HL-60 (cell line): ENCODE data around the gene CERS6.
A peak's percentile ranks its signal among the peaks of the same experiment; 100 is the strongest.

Experiments used
- DNase-seq, 2 experiments: peaks; one replicate each; pipeline ENCODE4 v3.0.0-alpha.2; 2010 to 2020; ENCODE audit warnings: low read depth in 1 of 2, low spot score in 1 of 2
- H3K27ac ChIP-seq: fragments of 250-450 bp; sonication (Bioruptor Pico); replicated peaks from 2 replicates; pipeline ENCODE4 v1.5.1; 2020; ENCODE audit warnings: mild to moderate bottlenecking, moderate library complexity
- H3K27me3 ChIP-seq: fragments of 250-450 bp; sonication (Bioruptor Pico); 2 replicates; pipeline ENCODE4 v1.5.1; 2021; ENCODE audit warnings: mild to moderate bottlenecking, moderate library complexity; ENCODE audit not compliant: insufficient read depth, poor library complexity, severe bottlenecking
- H3K4me3 ChIP-seq: replicated peaks from 2 replicates; pipeline ENCODE4 v1.5.1; 2011; ENCODE audit warnings: mild to moderate bottlenecking, control low read depth, low read length; ENCODE audit not compliant: insufficient read depth
- GABPA ChIP-seq: IDR thresholded peaks from 2 replicates; pipeline ENCODE4 v1.6.1; 2012; ENCODE audit warnings: low read depth
- POLR2AphosphoS5 ChIP-seq: IDR thresholded peaks from 2 replicates; pipeline ENCODE4 v1.6.1; 2012; ENCODE audit warnings: low read depth
- SPI1 ChIP-seq: IDR thresholded peaks from 2 replicates; pipeline ENCODE4 v1.6.1; 2012; ENCODE audit warnings: low read depth, mild to moderate bottlenecking, borderline replicate concordance
- TF ChIP-seq, protein P1 (sequence below): IDR thresholded peaks from 2 replicates; pipeline ENCODE4 v1.6.1; 2012; ENCODE audit warnings: low read depth; ENCODE audit not compliant: insufficient replicate concordance
- TF ChIP-seq, protein P2 (sequence below): IDR thresholded peaks from one replicate; pipeline ENCODE4 v1.5.1; 2011; ENCODE audit warnings: low read length, control low read depth, inconsistent platforms; ENCODE audit not compliant: insufficient read depth

CERS6 gene

DNA sequence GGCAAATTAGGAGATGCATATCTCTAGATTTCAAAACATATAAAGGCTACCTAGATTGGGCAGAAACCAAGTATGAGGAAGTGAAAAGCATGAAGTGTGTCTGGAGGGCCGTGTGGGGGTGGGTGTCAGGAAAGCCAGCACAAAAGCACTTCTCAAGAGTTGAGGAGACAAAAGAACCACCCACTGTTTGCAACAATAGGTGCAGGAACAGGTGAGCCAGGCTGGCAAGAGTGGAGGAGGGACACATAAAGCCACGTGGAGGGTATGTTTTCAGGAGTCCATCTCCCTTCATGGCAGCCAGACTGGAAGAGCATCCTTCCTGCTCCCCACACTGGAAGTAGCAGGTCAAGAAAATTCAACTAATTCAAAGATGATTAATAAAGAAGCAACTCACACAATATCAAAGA lies 96.4 kb downstream of the CERS6 start:
- Histone ChIP-seq H3K27me3 (no peaks in the 10 kb centered on the region), H3K4me3 (no peak overlapping the region), H3K27ac (no peak overlapping the region)
- TF ChIP-seq GABPA (no peak), SPI1 (peak; percentile 96)
- peak in 1 of 2 experiments; percentile 58 for DNase-seq

DNA sequence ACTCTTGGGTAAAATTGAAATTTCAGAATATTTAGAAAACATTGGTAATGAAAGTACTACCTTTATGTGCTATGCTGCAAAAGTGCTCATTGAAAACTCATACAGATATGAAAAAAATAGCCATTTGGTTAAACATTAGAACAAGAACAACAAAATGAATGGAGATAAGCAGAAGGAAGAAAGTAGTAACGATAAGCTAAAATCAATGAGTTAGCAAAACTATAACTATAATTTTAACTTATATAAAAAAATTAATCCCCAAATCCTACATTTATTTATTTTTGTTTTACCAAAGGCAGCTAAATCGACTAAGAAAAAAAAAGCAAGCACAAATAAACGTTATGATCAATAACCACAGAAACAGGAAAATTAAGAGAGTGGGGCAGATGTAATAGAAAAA lies 99.2 kb downstream of the CERS6 start:
- Histone ChIP-seq H3K4me3 (no peak overlapping the region), H3K27ac (no peak overlapping the region), H3K27me3 (no peaks in the 10 kb centered on the region)
- DNase-seq, result no peak
- TF ChIP-seq, protein P1, sequence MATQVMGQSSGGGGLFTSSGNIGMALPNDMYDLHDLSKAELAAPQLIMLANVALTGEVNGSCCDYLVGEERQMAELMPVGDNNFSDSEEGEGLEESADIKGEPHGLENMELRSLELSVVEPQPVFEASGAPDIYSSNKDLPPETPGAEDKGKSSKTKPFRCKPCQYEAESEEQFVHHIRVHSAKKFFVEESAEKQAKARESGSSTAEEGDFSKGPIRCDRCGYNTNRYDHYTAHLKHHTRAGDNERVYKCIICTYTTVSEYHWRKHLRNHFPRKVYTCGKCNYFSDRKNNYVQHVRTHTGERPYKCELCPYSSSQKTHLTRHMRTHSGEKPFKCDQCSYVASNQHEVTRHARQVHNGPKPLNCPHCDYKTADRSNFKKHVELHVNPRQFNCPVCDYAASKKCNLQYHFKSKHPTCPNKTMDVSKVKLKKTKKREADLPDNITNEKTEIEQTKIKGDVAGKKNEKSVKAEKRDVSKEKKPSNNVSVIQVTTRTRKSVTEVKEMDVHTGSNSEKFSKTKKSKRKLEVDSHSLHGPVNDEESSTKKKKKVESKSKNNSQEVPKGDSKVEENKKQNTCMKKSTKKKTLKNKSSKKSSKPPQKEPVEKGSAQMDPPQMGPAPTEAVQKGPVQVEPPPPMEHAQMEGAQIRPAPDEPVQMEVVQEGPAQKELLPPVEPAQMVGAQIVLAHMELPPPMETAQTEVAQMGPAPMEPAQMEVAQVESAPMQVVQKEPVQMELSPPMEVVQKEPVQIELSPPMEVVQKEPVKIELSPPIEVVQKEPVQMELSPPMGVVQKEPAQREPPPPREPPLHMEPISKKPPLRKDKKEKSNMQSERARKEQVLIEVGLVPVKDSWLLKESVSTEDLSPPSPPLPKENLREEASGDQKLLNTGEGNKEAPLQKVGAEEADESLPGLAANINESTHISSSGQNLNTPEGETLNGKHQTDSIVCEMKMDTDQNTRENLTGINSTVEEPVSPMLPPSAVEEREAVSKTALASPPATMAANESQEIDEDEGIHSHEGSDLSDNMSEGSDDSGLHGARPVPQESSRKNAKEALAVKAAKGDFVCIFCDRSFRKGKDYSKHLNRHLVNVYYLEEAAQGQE, result no peak
- TF ChIP-seq, protein P2, sequence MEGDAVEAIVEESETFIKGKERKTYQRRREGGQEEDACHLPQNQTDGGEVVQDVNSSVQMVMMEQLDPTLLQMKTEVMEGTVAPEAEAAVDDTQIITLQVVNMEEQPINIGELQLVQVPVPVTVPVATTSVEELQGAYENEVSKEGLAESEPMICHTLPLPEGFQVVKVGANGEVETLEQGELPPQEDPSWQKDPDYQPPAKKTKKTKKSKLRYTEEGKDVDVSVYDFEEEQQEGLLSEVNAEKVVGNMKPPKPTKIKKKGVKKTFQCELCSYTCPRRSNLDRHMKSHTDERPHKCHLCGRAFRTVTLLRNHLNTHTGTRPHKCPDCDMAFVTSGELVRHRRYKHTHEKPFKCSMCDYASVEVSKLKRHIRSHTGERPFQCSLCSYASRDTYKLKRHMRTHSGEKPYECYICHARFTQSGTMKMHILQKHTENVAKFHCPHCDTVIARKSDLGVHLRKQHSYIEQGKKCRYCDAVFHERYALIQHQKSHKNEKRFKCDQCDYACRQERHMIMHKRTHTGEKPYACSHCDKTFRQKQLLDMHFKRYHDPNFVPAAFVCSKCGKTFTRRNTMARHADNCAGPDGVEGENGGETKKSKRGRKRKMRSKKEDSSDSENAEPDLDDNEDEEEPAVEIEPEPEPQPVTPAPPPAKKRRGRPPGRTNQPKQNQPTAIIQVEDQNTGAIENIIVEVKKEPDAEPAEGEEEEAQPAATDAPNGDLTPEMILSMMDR, result no peak
- TF ChIP-seq SPI1 (no peak), GABPA (no peak), POLR2AphosphoS5 (no peak)

DNA sequence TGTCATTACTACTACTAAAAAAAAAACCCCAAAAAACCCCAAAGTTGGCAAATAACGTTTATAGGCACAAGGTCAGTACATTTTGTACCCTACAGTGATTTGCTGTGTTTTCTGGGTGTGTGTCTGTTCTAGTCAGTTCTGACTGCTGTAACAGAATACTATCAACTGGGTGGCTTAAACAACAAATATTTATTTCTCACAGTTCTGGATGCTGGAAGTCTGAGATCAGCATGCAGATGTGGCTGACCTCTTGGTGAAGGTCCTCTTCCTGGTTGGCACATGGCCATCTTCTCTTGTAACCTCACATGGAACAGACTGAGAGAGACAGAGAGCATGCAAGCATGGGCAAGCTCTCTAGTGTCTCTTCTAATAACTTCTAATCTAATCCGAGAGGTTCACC lies 103.1 kb downstream of the CERS6 start:
- no peak overlapping the region for H3K27ac ChIP-seq
- DNase-seq, result no peak
- TF ChIP-seq SPI1 (no peak), GABPA (no peak)
- no peak overlapping the region for H3K4me3 ChIP-seq
- H3K27me3 ChIP-seq, result no peaks in the 10 kb centered on the region

DNA sequence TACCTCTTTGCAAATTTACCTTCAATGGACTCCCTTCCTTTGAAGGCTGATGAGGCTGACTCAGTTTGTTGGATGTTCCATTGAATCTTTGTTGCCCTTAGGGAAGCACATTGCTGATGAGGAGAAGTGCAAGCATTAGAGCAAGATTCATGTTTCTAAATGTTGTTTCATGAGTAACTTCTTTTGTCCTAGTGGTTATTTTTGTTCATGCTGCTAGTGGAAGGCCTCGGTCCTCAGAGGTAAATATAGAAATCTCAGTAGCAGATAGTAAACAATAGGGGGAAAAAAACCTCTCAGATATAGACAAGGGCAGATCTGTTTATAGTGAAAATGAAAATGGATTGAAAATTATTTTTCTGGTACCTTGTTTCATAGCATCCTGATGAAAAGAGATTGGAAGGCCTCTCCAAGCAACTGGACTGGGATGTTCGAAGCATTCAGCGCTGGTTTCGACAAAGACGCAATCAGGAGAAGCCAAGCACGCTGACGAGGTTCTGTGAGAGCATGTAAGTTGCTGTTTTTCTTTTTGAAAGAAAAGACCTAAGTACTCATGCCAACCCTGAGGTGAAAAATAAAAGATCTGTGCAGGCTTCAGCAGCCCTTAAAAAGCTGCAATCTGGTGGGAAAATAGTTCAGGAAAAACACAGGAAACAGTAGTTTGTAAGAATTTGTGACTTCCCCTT lies 104.9 kb downstream of the CERS6 start:
- Histone ChIP-seq H3K27ac (no peak overlapping the region), H3K27me3 (no peaks in the 10 kb centered on the region), H3K4me3 (no peak overlapping the region)
- DNase-seq, result no peak
- TF ChIP-seq, protein P1, result no peak
- TF ChIP-seq POLR2AphosphoS5 (no peak), SPI1 (no peak), GABPA (no peak)
- TF ChIP-seq, protein P2, result no peak

DNA sequence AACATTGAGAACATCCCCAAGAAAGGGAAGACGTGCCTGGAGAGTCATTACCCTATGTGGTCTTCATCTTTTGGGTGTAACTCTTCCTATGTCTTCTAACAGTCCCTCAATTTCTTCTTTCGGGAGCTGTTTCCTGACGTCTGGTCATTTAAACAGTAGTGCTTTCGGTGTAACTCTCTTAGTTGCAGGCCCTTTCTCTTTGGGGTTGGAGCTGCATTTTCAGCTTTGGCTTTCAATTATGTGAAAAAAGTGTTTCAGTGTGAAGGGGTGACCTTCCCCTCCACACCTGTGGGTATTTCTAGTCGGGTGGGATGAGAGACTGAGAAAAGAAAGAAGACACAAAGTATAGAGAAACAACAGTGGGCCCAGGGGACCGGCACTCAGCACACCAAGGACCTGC lies 105.9 kb downstream of the CERS6 start:
- Histone ChIP-seq H3K27me3 (no peaks in the 10 kb centered on the region), H3K27ac (no peak overlapping the region), H3K4me3 (no peak overlapping the region)
- no peak for DNase-seq
- no peak for TF ChIP-seq POLR2AphosphoS5
- TF ChIP-seq, protein P1, result no peak
- TF ChIP-seq, protein P2, result no peak
- no peak for TF ChIP-seq GABPA
- no peak for TF ChIP-seq SPI1
